HuH-7 (cell line): ENCODE measurements around the gene LRRC26.

Experiments used
- DNase-seq: peaks from one replicate; pipeline ENCODE4 v3.0.0; 2011; ENCODE audit warnings: low spot score

LRRC26 gene

GRCh38 chr9:137199411-137200121 is 29.7 kb upstream of the LRRC26 start:
- DNase-seq = no peak

- DNase-seq = no peak
These were observed 29.0 kb upstream of the LRRC26 start for GRCh38 chr9:137198902-137199283.

DNA sequence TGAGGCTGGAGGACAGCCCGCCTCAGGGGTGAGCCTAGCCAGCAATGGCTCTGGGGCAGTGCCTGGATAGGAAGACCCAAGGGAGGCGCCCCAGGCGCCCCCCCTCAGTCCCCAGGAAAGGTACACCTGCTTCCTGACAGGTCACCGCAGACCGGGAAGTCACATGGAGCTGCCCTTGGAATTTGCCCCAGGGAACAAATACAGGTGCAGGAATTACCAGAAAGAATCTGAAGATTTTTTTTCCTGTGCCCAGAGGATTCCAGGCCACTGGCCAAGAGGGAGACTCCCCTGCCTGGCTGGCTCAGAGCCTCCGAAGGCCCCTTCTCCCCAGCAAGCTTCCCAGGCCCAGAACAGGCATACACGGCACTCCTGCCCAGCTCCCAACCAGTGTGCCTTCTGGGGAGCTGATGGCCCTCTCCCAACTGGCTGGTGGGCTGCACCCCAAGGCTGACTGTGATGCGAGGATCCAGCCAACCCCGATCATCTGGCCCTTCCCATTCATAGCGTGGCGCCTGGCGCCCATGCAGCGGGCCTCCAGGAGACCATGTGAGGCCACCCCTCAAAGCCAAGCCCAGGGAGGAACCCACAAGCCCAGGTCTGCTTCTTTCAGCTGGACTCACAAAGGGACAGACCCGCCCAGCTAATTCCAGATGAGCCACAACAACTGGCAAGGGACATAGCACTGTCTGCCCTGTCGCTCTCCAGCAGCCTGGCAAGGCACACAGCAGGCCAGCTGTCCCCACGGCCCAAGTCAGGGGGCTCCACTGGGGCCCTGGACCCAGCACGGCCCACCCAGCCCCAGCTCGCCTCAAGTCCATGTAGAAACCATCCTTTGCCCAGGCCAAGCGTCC is 28.4 kb upstream of the LRRC26 start:
- no peak for DNase-seq

GRCh38 chr9:137195525-137196220 is 25.8 kb upstream of the LRRC26 start:
- DNase-seq = no peak

- DNase-seq = no peak
These were observed 25.1 kb upstream of the LRRC26 start for GRCh38 chr9:137194909-137195308.

DNA sequence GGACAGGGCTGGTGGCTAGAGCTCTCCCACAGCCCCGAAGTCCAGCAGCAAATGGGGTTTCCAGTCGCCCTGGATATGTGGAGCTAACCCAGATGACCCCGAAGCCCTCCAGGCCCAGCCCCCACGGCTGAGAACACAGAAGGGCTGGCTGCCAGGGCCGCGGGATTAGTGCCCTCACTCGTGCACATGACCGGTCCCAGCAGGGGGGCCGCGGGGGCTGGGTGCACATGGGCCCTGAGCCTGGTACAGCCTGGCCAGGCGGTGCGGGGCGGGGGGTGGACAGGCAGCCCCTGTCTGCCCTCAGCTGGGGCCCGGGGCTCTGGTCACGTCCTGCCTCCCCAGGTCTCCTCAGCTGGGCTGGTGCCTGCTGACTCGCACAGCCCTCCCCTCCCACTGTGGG is 24.5 kb upstream of the LRRC26 start:
- no peak for DNase-seq

DNA sequence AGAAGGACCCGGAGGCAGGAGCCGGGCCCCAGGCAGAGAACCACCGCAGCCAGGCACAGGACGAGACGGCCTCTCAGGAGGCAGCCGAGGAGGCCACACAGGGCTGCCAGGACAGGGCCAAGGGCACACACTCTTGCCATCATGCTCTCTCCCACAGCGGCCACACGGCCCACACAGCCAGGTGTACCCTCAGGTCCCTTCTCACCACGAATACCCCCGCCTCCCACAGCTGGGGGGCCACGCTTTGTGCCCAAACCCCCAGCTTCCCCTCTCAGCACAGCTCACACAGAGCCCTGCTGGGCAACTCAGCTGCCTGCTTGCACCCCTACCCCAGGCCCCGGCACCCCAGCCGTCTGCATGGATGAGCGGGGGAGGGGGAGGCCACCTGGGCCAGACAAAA is 23.9 kb upstream of the LRRC26 start:
- no peak for DNase-seq

DNA sequence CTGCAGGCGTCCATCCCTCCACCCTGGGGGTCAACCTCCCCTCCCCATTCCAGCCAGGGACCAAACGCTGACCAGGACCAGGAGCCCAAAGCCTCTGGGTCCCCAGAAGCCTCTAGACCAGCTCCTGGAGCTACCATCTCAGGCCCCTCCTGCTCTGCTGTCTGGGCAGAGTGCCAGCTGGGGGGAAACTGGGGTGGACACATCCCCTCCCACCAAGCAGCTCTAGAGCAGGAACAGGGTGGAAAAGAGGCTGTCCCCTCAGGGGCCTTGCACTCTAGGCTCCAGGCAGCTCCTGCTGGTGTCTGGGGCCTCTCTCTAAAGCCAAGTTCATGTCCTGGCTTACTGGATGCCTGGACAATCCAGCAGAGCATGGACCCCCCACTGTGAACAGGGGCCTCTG is 23.0 kb upstream of the LRRC26 start:
- DNase-seq = no peak

DNA sequence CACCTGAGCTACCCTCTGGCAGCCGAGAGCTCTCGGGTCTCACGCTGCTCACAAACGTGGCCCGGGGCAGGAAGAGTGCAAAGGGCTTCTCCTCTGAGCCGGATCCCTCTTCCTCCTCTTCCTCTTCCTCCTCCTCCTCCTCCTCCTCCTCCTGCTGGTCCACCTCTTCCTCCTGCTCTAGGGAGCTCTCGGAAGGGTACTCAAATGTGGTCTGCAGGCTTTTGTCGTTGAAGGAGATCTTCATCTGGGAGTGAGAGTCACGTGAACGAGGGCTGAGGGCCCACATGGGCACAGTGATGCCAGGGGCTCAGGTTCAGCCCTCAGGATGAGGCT is 22.6 kb upstream of the LRRC26 start:
- no peak for DNase-seq

- DNase-seq = no peak
These were observed 22.0 kb upstream of the LRRC26 start for GRCh38 chr9:137191691-137192447.

GRCh38 chr9:137191245-137191644 is 21.4 kb upstream of the LRRC26 start:
- no peak for DNase-seq

DNA sequence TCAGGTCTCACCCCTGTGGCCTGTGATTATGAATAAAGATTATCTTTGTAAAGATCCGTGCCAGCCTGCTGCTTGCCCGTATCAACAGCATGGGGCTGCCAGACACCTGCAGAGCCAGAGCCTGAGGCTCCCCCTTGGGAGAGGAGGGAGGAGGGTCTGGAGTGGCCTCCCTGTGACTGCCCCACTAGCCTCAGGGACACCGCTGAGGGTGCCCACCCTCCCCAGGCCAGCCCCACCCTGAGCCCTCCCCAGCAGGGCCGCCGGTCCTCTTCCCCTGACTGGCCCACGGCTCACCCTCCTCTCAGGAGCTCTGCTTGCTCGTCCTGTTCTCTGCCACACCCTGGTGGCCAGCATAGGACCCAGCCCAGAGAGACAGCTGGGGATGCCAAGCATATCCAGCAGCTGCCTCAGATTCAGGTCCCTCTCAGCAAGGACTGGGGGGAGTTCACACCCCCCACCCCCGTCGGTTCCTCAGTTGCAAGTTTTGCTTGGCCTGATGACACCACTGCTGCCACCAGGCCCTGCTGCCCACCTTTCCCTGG is 20.5 kb upstream of the LRRC26 start:
- DNase-seq = no peak

DNA sequence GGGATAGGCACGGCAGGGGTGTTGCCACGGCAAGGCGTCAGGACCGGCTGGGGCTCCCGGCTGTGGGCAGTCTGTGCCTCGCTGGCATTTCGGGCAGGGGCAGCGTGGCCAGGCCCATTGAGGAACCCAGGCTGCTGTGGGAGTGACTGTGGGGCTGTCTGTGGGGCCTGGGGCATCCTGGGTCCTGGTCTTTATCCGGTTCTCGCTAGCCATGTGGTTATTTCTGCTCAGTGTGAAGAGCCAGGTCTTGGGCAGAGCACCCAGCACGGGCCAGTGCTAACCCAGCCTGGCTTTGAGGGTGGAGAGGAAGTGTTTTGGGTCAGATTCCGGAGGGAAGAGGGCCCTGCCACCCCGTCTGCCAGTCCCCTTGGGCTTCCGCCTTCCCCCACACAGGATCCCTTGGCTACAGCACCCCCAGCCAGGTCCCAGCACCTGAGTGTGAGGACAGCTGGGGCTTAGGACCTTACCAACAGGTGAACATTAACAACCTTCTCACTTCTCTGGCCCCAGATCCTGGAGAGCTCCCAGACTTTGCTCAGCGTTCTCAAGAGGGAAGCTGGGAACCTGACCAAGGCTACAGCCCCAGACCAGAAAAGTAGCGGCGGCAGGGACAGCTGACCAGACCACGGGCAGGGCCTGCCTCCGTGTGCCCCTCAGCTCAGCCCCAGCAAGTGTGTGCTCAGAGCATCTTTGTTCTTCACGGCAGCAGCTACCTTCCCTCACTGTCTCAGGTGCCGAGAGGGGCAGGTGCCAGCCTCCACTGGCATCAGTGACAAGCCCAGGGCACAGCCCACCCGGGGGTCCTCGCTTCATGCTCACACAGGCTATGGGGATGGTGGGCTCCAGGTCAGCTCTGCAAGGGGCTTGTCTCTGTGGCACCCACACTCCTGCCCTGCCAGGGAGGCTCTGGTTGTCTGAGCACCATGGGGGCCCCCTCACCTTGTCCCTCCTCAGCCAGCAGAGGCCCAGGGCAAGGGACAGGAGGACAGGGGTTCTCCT is 19.7 kb upstream of the LRRC26 start:
- DNase-seq = no peak

- DNase-seq = peak; percentile 97
These were observed 18.8 kb upstream of the LRRC26 start, which contains the start of the genes ANAPC2 and SSNA1 for GRCh38 chr9:137188490-137189296. ANAPC2 (minus strand) TSS chr9:137188560; CDS start chr9:137188532, 28 bp downstream. SSNA1 (plus strand) TSS chr9:137188676; CDS start chr9:137188727, 51 bp downstream.

- no peak for DNase-seq
These were observed 18.2 kb upstream of the LRRC26 start for GRCh38 chr9:137188086-137188489.

DNA sequence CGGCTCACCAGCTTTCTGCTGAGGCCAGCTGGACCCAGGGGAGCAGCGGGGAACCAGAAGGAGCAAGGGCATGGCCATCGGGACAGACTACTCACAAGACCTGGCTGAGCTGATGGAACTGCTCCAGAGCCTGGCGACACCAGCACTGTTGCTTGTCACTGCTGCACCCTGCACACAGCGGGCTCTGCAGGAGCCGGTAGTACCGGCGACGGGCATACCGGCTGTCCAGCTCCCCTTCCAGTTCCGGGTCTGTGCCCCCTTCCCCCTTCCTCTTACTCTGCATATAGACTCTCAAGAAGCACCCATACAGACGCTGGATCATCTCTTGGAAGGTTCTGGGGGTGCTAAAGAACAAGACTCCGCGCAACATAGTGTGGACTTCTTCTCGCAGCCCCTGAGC is 17.5 kb upstream of the LRRC26 start:
- no peak for DNase-seq

- DNase-seq = no peak
These were observed 16.5 kb upstream of the LRRC26 start for GRCh38 chr9:137186385-137186784.

- no peak for DNase-seq
These were observed 16.1 kb upstream of the LRRC26 start for GRCh38 chr9:137185921-137186320.

- no peak for DNase-seq
These were observed 15.2 kb upstream of the LRRC26 start for GRCh38 chr9:137184881-137185660.
